GM21381 (cell line): Measurements from ENCODE around the gene TEX54.
"Not testable (repeated sequence)": the region's sequence is repeated elsewhere in the genome, so short reads cannot be mapped to it uniquely, and the experiment has no call there.

Source experiments
- ATAC-seq: cut with Tn5 transposase; IDR thresholded peaks from one replicate; pipeline ENCODE4 v1.9.1; 2021; ENCODE audit warnings: mild to moderate bottlenecking, moderate library complexity; ENCODE audit not compliant: unreplicated experiment

The TEX54 gene

DNA sequence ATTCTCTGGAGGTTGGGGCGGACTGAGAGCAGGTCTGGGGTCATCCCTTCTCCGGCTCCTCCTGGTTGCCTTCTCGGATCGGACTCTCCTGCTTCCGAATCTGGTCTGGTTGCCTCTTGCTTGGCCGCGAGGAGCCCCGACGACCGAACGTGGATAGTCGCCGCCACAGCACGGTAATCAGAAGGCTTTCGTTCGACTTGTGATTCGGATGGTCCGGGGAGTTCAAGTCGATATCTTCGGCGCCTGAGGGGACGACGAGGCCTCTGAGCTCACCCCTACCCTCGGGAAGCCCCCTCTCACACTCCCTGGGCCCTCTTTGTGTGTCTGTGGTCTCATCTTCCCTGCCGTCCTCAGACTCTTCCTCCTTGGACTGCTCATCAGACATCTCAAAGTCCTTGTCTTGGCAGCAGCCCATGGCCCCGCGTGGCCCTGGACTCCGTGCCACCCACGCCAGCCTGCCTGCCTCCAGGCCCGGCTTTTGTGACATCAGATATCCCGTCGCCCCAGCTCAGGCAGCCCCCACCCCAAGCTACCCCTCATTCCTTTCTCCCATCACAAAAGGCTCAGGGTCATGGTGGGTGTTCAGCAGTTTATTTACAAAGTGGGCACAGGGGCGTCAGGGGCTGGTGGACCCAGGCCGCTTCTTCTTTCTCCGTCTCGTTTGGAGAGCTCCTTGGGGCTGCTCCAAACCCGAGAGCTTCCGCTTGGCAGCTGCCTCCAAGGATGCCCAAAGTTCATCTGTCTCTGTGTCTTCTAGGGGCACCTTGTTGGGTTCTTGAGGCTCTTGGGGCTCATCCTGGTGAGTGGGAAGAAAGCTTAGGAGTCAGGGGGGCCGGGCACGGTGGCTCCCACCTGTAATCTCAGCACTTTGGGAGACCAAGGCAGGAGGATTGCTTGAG, at the start of gene TEX54:
TEX54 (minus strand) TSS at position 506 of the 899 bp plus-strand sequence.
- peak; percentile 14 for ATAC-seq

DNA sequence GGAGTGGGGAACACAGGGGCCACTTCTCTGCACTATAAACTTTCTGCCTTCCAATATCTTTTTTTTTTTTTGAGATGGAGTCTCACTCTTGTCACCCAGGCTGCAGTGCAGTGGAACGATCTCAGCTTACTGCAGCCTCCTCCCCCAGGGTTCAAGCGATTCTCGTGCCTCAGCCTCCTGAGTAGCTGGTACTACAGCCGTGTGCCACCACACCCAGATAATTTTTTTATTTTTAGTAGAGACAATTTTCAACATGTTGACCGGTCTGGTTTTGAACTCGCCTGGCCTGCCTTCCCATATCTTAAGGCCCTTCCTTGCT, 49.7 kb upstream of the TEX54 start:
- ATAC-seq = no peak

DNA sequence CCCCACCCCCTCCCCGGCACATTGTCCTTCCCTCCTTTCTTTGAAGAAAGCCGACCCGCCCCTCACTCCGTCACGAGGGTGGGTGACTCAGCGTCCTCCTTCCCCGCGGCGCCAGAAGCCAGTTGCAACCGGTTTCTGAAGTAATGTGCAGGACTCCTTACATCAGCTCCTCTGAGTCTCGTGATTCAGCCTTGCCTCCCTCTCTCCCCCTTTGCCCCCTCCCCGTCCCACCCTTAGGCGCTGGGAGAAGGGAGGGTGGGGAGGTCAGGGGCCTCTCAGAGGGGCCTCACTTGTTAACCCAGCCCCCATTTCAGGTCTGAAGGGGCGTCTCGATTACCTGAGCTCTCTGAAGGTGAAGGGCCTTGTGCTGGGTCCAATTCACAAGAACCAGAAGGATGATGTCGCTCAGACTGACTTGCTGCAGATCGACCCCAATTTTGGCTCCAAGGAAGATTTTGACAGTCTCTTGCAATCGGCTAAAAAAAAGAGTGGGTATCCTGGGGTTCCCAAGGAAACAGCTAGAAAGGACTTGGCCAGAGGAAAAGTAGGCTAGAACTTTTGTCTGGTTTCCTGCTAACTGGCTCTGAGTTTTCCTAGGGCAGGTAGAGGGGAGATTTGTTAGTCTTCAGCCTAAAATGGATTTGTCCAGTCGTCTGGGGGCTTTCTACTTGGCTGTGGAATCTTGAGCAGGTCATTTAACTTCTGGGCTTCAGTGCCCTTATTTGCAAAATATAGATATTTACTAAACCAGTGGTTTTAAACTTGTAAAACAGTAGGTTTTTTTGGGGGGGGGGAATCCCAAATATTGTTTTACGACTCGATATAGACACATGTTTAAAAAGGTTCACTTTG, 49.2 kb upstream of the TEX54 start:
- ATAC-seq = peak; percentile 37

GRCh38 chr11:62880803-62881578, 48.4 kb upstream of the TEX54 start, which contains the start of gene SLC3A2:
Gene SLC3A2, plus strand, starts transcription at chr11:62880896. Its CDS starts 128 bp downstream, at chr11:62881024.
- peak; percentile 70 for ATAC-seq

DNA sequence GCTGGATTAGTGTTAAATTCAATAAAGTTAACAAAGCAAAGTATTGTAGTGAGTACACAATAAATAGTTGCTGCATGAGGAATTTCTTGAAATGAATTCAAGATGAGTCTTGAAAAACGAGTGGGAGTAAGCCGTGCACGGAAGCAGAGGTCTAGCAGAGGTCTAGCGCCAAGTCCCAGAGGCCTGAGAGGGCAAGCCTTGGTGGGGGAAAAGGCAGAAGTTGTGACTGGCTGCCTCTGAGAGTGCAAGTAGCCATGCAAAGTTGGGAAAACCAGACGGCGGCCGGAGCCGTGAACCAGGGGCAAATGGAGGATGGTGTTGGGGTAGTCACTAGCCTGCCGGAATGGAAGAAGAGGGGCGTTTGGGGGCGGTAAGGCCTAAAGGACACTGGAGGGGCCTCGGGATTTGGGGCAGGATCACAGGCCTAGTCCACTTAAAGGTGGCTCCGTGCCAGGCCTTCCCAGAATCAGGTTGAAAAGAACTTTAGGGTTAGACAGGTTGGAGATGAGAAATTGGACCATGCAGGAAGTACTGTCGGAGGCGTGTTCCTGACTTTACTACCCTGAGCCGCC, 47.7 kb upstream of the TEX54 start:
- ATAC-seq = no peak

DNA sequence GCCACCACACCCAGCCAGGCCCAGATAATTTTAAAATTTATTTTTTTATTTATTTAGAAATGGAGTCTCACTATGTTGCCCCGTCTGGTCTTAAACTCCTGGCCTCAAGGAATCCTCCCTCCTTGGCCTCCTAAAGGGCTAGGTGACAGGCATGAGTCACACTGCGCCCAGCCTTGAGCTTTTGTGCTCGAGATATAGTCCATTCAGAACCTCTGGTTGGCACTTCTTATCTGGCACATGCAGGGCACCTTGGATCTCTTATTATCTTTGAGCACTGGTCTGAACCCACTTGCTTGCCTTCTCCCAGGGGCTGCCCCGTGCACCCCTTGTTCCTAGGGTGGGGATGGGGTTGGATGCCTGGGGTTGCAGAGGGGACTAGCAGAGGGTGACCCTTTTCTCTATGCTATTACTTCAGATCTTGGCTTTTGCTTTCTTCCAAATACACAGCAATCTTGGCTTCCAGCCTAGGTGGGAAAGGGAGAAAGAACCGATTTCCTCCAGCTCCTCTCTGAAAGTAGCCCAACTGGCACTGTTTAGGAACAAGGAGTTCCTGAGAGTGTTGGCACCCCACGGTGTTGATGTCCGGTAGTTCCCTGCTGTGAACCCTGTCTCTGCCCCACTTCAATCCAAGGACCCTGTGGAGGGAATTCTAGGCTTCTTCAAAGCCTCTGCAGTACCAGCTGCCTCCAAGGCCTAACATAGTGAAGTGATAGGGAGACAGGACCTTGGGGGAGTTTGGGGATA, 46.8 kb upstream of the TEX54 start:
- ATAC-seq = no peak

- no peak for ATAC-seq
Observed at GRCh38 chr11:62876712-62877111, 44.1 kb upstream of the TEX54 start.

GRCh38 chr11:62875698-62876478, 43.2 kb upstream of the TEX54 start:
- no peak for ATAC-seq

- ATAC-seq = no peak
Observed at GRCh38 chr11:62874851-62875250, 42.2 kb upstream of the TEX54 start.

DNA sequence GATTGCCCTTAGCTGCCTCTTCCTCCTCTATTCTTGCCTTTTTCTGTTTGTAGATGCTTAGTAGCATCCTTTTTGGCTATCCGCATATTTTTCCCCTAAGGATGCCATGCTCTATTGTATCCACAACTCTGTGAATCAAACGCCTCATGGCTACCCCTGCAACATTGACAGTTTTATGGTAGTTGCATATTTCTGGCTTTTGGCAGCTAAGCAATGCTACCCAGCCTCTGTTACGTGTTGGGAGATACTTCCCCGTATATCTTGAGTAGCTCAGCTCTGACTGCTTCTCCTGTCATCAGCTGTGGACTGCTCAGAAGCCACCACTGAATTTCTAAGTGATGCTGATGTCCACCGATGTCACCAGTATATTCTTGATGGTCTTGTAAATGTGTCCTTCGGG, 33.0 kb upstream of the TEX54 start:
- no peak for ATAC-seq

DNA sequence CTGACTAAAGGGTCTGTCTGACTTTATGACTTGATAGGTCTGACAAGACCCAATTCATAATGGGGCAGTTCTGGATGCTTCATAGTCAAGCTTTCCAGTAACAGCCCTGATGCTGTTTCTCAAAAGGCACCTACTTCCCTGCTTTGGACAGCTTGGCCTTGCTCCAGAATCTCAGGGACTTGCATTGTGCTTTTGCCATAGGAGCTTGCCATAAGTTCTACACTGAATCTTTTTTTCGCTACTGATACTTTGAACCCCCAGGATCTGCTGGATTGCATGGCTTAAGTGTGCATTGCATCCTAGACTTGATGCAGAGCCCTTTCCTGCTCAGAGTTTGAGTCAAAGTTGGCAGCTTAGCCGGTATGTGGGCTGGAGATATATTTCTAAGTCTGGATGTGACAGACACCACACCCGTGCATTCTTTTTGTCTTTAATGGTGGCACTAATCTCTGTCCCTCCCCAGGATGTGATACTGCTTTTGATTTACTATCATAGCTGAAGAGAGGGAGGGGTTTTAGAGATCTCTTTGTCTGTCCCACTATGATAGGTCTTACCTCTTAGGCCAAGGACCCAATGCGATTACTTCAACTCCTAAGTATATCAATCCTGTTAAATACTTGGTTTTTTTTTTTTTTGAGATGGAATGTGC, 31.2 kb upstream of the TEX54 start:
- ATAC-seq = no peak

DNA sequence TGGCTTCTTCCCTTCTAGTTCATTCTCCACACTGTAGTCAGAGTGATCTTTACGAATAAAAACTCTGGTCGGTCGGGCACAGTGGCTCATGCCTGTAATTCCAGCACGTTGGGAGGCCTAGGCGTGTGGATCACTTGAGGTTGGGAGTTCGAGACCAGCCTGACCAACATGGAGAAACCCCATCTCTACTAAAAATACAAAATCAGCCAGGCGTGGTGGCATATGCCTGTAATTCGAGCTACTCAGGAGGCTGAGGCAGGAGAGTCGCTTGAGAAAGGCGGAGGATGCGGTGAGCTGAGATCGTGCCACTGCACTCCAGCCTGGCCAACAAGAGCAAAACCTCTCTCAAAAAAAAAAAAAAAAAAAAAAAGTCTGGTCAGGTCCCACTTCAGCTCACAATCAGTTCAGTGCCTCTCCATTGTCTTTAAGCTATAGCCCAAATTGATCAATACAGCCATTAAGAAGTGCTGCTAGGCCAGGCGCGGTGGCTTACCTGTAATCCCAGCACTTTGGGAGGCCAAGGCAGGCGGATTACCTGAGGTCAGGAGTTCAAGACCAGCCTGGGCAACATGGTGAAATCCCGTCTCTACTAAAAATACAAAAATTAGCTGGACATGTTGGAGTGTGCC, 29.0 kb upstream of the TEX54 start:
- not testable (repeated sequence) for ATAC-seq

- ATAC-seq = no peak
Observed at GRCh38 chr11:62860835-62861563, 28.4 kb upstream of the TEX54 start.

DNA sequence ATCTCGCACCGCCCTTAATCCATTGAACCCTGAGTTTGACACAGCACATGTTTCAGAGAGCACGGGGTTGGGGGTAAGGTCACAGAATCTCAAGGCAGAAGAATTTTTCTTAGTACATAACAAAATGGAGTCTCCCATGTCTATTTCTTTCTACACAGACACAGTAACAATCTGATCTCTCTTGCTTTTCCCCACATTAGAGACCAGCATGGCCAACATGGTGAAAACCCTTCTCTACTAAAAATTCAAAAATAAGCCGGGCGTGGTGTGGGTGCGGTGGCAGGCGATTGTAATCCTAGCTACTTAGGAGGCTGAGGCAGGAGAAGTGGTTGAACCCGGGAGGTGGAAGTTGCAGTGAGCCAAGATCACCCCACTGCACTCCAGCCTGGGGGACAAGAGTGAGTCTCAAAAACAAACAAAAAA, 26.7 kb upstream of the TEX54 start:
- not testable (repeated sequence) for ATAC-seq

- no peak for ATAC-seq
Observed at GRCh38 chr11:62858201-62858600, 25.6 kb upstream of the TEX54 start.

DNA sequence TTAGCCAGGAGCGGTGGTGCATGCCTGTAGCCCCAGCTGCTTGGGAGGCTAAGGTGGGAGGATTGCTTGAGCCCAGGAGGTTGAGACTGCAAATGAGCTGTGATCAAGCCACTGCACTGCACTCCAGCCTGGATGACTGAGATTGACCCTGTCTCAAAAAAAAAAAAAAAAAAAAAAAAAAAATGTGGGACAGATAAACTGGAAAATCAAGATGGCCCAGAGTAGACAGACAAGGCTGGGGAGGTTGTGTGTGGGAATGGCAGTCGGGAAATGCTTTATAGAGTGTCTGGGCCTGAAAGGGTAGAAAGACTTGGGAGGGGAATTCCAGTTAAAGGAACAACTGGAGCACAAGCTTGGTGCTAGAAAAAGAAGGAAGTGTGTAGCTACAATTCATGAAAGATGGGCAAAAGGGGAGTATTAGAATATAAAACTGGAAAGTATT, 24.9 kb upstream of the TEX54 start:
- ATAC-seq = no peak

DNA sequence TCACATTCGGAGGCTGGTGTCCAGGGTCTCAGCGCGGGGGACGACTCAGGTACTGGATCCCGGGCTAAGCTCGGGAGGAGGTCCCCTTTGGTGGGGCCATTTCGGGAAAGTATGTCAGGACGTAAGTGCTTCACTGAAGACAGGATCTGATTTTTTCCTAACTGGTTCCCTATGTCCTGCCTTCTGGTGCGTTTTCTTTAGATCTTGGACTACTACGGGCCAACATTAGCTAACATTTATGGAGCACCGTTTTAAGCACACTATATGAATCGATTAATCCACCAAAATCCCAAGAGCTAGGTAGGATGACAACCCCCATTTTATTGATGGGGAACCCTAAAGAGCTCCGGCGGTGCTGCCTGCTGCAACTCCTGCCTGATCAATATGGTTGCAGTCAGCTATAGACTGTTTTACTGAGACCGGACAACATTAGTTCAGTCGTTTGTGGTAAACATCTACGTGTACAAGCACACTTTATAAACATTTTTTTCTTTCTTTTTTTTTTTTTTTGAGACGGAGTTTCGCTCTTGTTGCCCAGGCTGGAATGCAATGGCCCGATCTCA, 23.8 kb upstream of the TEX54 start:
- ATAC-seq = no peak
